HepG2 (cell line): ENCODE measurements around the gene AGAP1. TPM values are rescaled to one million over a fixed set of nuclear protein-coding genes. Genes with fewer than 3 reads are reported as not detected.

Experiments used
- ATAC-seq: fragments of 200-7000 bp; cut with Tn5 transposase; 3 replicates; pipeline ENCODE4 v1.9.1; 2020; ENCODE audit warnings: mild to moderate bottlenecking, moderate library complexity
- BruUV-seq: library from RNA; stranded (reverse); fragments of 400-500 nt; replicated peaks from 2 replicates; lab custom pipeline; 2021; lab: Mats Ljungman, UMichigan
- CTCF ChIA-PET: fragments of 300-600 bp; formaldehyde crosslinking; extraction: SDS; loops from one replicate; lab custom pipeline; 2021; ENCODE audit warnings: low total read pairs, inconsistent platforms, low intra/inter-chr PET ratio; lab: Yijun Ruan, JAX
- POLR2A ChIA-PET: fragments of 350-600 bp; sonication (Branson Sonifier 250); formaldehyde crosslinking; loops from one replicate; lab custom pipeline; 2020; ENCODE audit warnings: antibody characterized with exemption, inconsistent platforms; lab: Yijun Ruan, JAX
- DNase-seq: peaks from one replicate; pipeline ENCODE4 v3.0.0-alpha.2; 2015; ENCODE audit warnings: low spot score
- FAIRE-seq: peaks from 3 replicates; lab custom pipeline; 2011; peaks lifted over from hg19 to GRCh38; lab: Jason Lieb, UNC
- H2AFZ ChIP-seq: one replicate; pipeline ENCODE4 v1.6.1; 2011; ENCODE audit warnings: low read length, inconsistent platforms
- H3K27ac ChIP-seq: fragments of 300-600 bp; 3 replicates; pipeline ENCODE4 v1.8.0; 2011; ENCODE audit warnings: mixed run types, mild to moderate bottlenecking, mixed read lengths, low read length, inconsistent platforms; ENCODE audit not compliant: insufficient read depth; ENCODE audit errors: extremely low read length
- H3K27me3 ChIP-seq, 2 experiments: fragments of 200-600 bp in 1 of 2; 2 replicates in 1 of 2; 3 replicates in 1 of 2; pipeline versions ENCODE4 v1.6.0 to v1.8.0; 2011; ENCODE audit warnings: low read length in 2 of 2, mild to moderate bottlenecking in 2 of 2, moderate library complexity in 2 of 2, inconsistent platforms in 1 of 2; ENCODE audit not compliant: insufficient read depth in 2 of 2, control insufficient read depth in 1 of 2
- H3K36me3 ChIP-seq, 2 experiments: fragments of 200-600 bp in 1 of 2; replicated peaks in 1 of 2; 2 replicates in 1 of 2; 3 replicates in 1 of 2; pipeline versions ENCODE4 v1.5.1 to v1.8.0; 2011; ENCODE audit warnings: low read length in 2 of 2, inconsistent platforms in 1 of 2; ENCODE audit not compliant: insufficient read depth in 2 of 2, control insufficient read depth in 1 of 2
- H3K4me1 ChIP-seq: 2 replicates; pipeline ENCODE4 v1.5.1; 2012; ENCODE audit warnings: low read length, inconsistent platforms; ENCODE audit not compliant: insufficient read depth
- H3K4me2 ChIP-seq: 2 replicates; pipeline ENCODE4 v1.6.0; 2011; ENCODE audit warnings: low read depth, low read length, inconsistent platforms
- H3K4me3 ChIP-seq, 3 experiments: fragments of 200-600 bp in 1 of 3; sonication (generic), shearing (Covaris generic) in 1 of 3; replicated peaks in 1 of 3; 2 replicates each; pipeline ENCODE4 v1.5.1; 2011 to 2016; ENCODE audit warnings: low read length in 3 of 3, inconsistent platforms in 2 of 3, low read depth in 2 of 3, mild to moderate bottlenecking in 2 of 3, control low read depth in 1 of 3, mixed read lengths in 1 of 3; ENCODE audit not compliant: insufficient read depth in 1 of 3
- H3K79me2 ChIP-seq: one replicate; pipeline ENCODE4 v1.6.1; 2011; ENCODE audit warnings: low read length, inconsistent platforms; ENCODE audit not compliant: insufficient read depth
- H3K9ac ChIP-seq: 2 replicates; pipeline ENCODE4 v1.6.0; 2011; ENCODE audit warnings: mild to moderate bottlenecking, low read depth, low read length, inconsistent platforms; ENCODE audit not compliant: insufficient read depth
- H3K9me3 ChIP-seq: 2 replicates; pipeline ENCODE4 v1.5.1; 2012; ENCODE audit warnings: mild to moderate bottlenecking, low read length
- H4K20me1 ChIP-seq: 2 replicates; pipeline ENCODE4 v1.6.0; 2011; ENCODE audit warnings: inconsistent platforms, mild to moderate bottlenecking, low read length, moderate library complexity; ENCODE audit not compliant: insufficient read depth
- EHMT2 ChIP-seq: fragments of 200-600 bp; sonication (generic); IDR thresholded peaks from 2 replicates; pipeline ENCODE4 v1.7.0; 2017; ENCODE audit warnings: antibody characterized with exemption, low read depth, low read length, borderline replicate concordance
- FOXK1 ChIP-seq: sonication (generic); formaldehyde crosslinking; IDR thresholded peaks from 2 replicates; pipeline ENCODE4 v1.4.0; 2020; ENCODE audit warnings: low read depth, missing genetic modification reagents, borderline replicate concordance
- FOXO4 ChIP-seq: sonication (generic); formaldehyde crosslinking; conservative IDR thresholded peaks from 2 replicates; pipeline ENCODE4 v1.8.1; 2023; ENCODE audit warnings: missing genetic modification reagents
- MAZ ChIP-seq, 2 experiments: sonication (generic) in 1 of 2; formaldehyde crosslinking in 1 of 2; IDR thresholded peaks; 2 replicates each; pipeline versions ENCODE4 v1.5.0 to v1.6.1; 2012 to 2020; ENCODE audit warnings: low read depth in 2 of 2, mild to moderate bottlenecking in 2 of 2, borderline replicate concordance in 1 of 2, improper control_type of control experiment in 1 of 2, low read length in 1 of 2, missing genetic modification reagents in 1 of 2, moderate library complexity in 1 of 2
- MIER3 ChIP-seq: IDR thresholded peaks from 2 replicates; pipeline ENCODE4 v1.6.1; 2016; ENCODE audit warnings: missing compliant biosample characterization, borderline replicate concordance
- RBM22 ChIP-seq: fragments of 200-400 bp; formaldehyde crosslinking; optimal IDR thresholded peaks from 2 replicates; pipeline ENCODE3; 2017; ENCODE audit warnings: mild to moderate bottlenecking, low read length, moderate library complexity
- TEF ChIP-seq: sonication (generic); formaldehyde crosslinking; IDR thresholded peaks from 2 replicates; pipeline ENCODE4 v1.5.0; 2020; ENCODE audit warnings: missing genetic modification reagents
- ZMAT3 ChIP-seq: sonication (generic); formaldehyde crosslinking; conservative IDR thresholded peaks from 2 replicates; pipeline ENCODE4 v1.7.0; 2021; ENCODE audit warnings: missing genetic modification reagents
- ZNF264 ChIP-seq: sonication (generic); formaldehyde crosslinking; IDR thresholded peaks from 2 replicates; pipeline ENCODE4 v1.4.0; 2020; ENCODE audit warnings: missing genetic modification reagents
- ZNF496 ChIP-seq: sonication (generic); formaldehyde crosslinking; IDR thresholded peaks from 2 replicates; pipeline ENCODE4 v1.8.1; 2023; ENCODE audit warnings: mild to moderate bottlenecking, moderate library complexity, missing genetic modification reagents; ENCODE audit not compliant: insufficient replicate concordance
- WGBS: methylation state at CpG from one replicate; pipeline ENCODE4 v1.1.6; 2017; ENCODE audit warnings: low lambda C conversion rate; 5-methylcytosine and 5-hydroxymethylcytosine counted together
- in situ Hi-C: cut with HindIII; loops from 2 replicates; pipeline ENCODE4 v1.10.0; 2017; ENCODE audit warnings: low pct_unique_long_range_greater_than_20kb; ENCODE audit not compliant: extremely low pct_ligation_motif_present
- intact Hi-C: fragments of 100-400 bp; cut with micrococcal nuclease; formaldehyde crosslinking; loops from one replicate; pipeline ENCODE4 v1.10.0; 2022; ENCODE audit not compliant: unreplicated experiment
- polyA plus RNA-seq, 8 experiments: library from polyadenylated mRNA; depleted of rRNA in 3 of 8; stranded (reverse) in 7 of 8; unstranded in 1 of 8; fragments of >200 nt; fragmentation: Illumina TruSeq in 4 of 8; extraction: Trizol in 4 of 8; gene quantifications; 2 replicates each; pipeline versions ENCODE4 v1.2.1 to v1.2.3, GENCODE V29; 2011 to 2016; ENCODE audit warnings: low read depth in 4 of 8, missing spikeins in 1 of 8, mixed read lengths in 1 of 8; ENCODE audit not compliant: insufficient read depth in 1 of 8
- total RNA-seq, 5 experiments: library from RNA; depleted of rRNA; stranded (reverse); fragments of >200 nt; fragmentation: Illumina TruSeq; extraction: Trizol; gene quantifications; 2 replicates each; pipeline ENCODE4 v1.2.3, GENCODE V29; 2016; ENCODE audit warnings: low read depth in 1 of 5
- TF ChIP-seq, protein P1 (sequence below): sonication (generic); formaldehyde crosslinking; IDR thresholded peaks from 2 replicates; pipeline ENCODE4 v1.4.0; 2020; ENCODE audit warnings: missing genetic modification reagents
- TF ChIP-seq, protein P2 (sequence below): sonication (generic); formaldehyde crosslinking; IDR thresholded peaks from 2 replicates; pipeline ENCODE4 v1.5.0; 2020; ENCODE audit warnings: missing genetic modification reagents
- TF ChIP-seq, protein P3 (sequence below): sonication (generic); formaldehyde crosslinking; IDR thresholded peaks from 2 replicates; pipeline ENCODE4 v1.4.0; 2020; ENCODE audit warnings: mild to moderate bottlenecking, missing genetic modification reagents, borderline replicate concordance

The AGAP1 gene
- total and polyA plus RNA-seq, 2 of the 13 experiments (the other 11 are each of a cell fraction or from before 2014, with no cell fraction given) = 21.2 to 32.7 TPM

DNA sequence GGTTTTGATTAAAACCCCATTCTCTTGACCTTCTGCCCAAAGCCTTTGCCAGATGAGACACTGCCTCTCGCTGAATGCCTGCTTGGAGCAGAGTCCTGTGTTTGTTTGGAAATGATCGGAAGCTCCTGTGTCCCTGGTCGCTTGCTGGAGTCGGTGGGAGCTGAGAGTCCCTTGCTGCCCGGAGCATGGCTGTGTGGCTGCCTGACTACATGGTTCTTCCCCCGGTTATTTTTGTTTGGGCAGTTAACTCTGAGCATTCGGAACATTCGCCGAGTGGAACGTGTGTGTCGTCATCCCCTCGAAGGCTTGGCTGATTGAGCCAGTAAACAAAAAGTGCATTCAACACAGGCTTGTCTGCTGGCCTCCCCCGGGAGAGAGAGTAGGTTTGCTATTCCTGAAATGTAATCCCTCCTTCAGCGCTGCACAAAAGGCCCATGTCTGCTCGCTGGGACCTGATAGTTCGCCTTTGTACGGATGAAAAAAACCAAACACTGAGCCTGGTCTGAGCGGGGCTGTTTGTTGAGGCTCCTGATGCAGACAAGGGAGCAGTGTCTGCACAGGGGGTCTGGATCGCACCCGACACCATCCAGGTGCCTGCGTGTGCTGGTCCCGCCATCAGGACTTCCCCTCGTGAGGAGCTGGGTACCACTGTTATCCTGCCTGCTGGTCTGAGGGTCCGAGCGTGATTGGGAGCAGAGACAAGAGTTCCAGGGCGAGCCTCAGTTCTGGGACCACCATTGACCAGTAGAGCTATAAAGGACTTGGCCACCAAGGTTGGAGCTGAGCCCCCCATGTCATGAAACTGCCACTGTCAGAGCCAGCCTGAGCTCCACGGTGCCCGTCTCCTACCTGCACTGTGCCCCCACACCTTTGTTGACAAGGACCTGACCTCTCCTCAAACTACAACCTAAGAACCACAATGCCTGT, 83.8 kb downstream of the AGAP1 start:
- Histone ChIP-seq H3K79me2 (peaks cover 78% of the 10 kb centered on the region), H4K20me1 (peaks cover 27% of the 10 kb centered on the region), H3K27me3 (no peaks in the 10 kb centered on the region), H3K36me3 (no peaks in the 10 kb centered on the region), H3K9ac (peak overlapping the region; percentile 49), H3K27ac (peak overlapping the region; percentile 53), H3K4me3 (peak overlapping the region; percentile 8 to 59 (median 53)), H3K4me2 (peak overlapping the region; percentile 92), H3K9me3 (no peaks in the 10 kb centered on the region), H3K4me1 (peaks cover 70% of the 10 kb centered on the region), H2AFZ (no peak overlapping the region)
- intact Hi-C loops = loop anchor here (5.0 kb wide), 1 partner anchor 35 kb away; no protein-coding TSS in a partner anchor
- DNase-seq (peak; percentile 85), FAIRE-seq (peak; percentile 86), ATAC-seq (peak; percentile 87)
- 20% methylated on average over 18 of the region's 28 CpGs for WGBS
- in situ Hi-C loops = no loop called here
- CTCF ChIA-PET = no interaction called here
- no TSS peak for BruUV-seq
- POLR2A ChIA-PET = interaction anchor here (1.0 kb wide), 1 partner anchor 35 kb away, joined by 3 read pairs; no protein-coding TSS in a partner anchor
- TF ChIP-seq, protein P1, sequence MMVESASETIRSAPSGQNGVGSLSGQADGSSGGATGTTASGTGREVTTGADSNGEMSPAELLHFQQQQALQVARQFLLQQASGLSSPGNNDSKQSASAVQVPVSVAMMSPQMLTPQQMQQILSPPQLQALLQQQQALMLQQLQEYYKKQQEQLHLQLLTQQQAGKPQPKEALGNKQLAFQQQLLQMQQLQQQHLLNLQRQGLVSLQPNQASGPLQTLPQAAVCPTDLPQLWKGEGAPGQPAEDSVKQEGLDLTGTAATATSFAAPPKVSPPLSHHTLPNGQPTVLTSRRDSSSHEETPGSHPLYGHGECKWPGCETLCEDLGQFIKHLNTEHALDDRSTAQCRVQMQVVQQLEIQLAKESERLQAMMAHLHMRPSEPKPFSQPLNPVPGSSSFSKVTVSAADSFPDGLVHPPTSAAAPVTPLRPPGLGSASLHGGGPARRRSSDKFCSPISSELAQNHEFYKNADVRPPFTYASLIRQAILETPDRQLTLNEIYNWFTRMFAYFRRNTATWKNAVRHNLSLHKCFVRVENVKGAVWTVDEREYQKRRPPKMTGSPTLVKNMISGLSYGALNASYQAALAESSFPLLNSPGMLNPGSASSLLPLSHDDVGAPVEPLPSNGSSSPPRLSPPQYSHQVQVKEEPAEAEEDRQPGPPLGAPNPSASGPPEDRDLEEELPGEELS (CRISPR knock-in tag) = peak; percentile 89
- no peak for TF ChIP-seq MIER3 (CRISPR knock-in tag)
- no peak for TF ChIP-seq ZMAT3 (CRISPR knock-in tag)
- no peak for TF ChIP-seq FOXK1
- no peak for TF ChIP-seq FOXO4 (CRISPR knock-in tag)
- TF ChIP-seq RBM22 = no peak
- TF ChIP-seq ZNF496 (CRISPR knock-in tag) = no peak
- TF ChIP-seq, protein P2, sequence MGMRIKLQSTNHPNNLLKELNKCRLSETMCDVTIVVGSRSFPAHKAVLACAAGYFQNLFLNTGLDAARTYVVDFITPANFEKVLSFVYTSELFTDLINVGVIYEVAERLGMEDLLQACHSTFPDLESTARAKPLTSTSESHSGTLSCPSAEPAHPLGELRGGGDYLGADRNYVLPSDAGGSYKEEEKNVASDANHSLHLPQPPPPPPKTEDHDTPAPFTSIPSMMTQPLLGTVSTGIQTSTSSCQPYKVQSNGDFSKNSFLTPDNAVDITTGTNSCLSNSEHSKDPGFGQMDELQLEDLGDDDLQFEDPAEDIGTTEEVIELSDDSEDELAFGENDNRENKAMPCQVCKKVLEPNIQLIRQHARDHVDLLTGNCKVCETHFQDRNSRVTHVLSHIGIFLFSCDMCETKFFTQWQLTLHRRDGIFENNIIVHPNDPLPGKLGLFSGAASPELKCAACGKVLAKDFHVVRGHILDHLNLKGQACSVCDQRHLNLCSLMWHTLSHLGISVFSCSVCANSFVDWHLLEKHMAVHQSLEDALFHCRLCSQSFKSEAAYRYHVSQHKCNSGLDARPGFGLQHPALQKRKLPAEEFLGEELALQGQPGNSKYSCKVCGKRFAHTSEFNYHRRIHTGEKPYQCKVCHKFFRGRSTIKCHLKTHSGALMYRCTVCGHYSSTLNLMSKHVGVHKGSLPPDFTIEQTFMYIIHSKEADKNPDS (CRISPR knock-in tag) = no peak
- TF ChIP-seq MAZ (IDR thresholded peaks at IDR 0.05; ENCODE audit: borderline replicate concordance, low read depth, low read length) = no peak
- no peak for TF ChIP-seq MAZ (CRISPR knock-in tag; IDR thresholded peaks at IDR 0.05; ENCODE audit: low read depth)
- TF ChIP-seq, protein P3, sequence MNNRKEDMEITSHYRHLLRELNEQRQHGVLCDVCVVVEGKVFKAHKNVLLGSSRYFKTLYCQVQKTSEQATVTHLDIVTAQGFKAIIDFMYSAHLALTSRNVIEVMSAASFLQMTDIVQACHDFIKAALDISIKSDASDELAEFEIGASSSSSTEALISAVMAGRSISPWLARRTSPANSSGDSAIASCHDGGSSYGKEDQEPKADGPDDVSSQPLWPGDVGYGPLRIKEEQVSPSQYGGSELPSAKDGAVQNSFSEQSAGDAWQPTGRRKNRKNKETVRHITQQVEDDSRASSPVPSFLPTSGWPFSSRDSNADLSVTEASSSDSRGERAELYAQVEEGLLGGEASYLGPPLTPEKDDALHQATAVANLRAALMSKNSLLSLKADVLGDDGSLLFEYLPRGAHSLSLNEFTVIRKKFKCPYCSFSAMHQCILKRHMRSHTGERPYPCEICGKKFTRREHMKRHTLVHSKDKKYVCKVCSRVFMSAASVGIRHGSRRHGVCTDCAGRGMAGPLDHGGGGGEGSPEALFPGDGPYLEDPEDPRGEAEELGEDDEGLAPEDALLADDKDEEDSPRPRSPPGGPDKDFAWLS (CRISPR knock-in tag) = no peak
- no peak for TF ChIP-seq ZNF264 (CRISPR knock-in tag)
- TF ChIP-seq EHMT2 = no peak
- no peak for TF ChIP-seq TEF (CRISPR knock-in tag)
